Nephron progenitor cell (in vitro differentiated cells): ENCODE measurements around the gene EFNB2.

Experiments used
- DNase-seq: peaks from one replicate; pipeline ENCODE4 v3.0.0; 2021
- H3K27ac Mint-ChIP-seq: 2 replicates; pipeline ENCODE4 v1.8.0; 2021; ENCODE audit warnings: mild to moderate bottlenecking, moderate library complexity, mixed read lengths
- H3K27me3 Mint-ChIP-seq: 2 replicates; pipeline ENCODE4 v1.8.0; 2021; ENCODE audit warnings: mild to moderate bottlenecking, low read depth, mixed read lengths; ENCODE audit not compliant: poor library complexity
- H3K36me3 Mint-ChIP-seq: 2 replicates; pipeline ENCODE4 v1.8.0; 2021; ENCODE audit warnings: low read depth, mixed read lengths
- H3K4me1 Mint-ChIP-seq: 2 replicates; pipeline ENCODE4 v1.8.0; 2021; ENCODE audit warnings: mixed read lengths
- H3K4me3 Mint-ChIP-seq: 2 replicates; pipeline ENCODE4 v1.8.0; 2021; ENCODE audit warnings: mild to moderate bottlenecking, moderate library complexity, mixed read lengths
- H3K9me3 Mint-ChIP-seq: 2 replicates; pipeline ENCODE4 v1.8.0; 2021; ENCODE audit warnings: mild to moderate bottlenecking, moderate library complexity, mixed read lengths
- CTCF ChIP-seq: fragments of 200-600 bp; sonication (generic); IDR thresholded peaks from 2 replicates; pipeline ENCODE4 v1.5.0; 2021; ENCODE audit warnings: antibody characterized with exemption

Gene EFNB2

GRCh38 chr13:106530171-106530851 is 5.2 kb downstream of the EFNB2 start:
- Mint-ChIP-seq H3K27ac (peak overlapping the region; percentile 89), H3K4me3 (peak overlapping the region; percentile 98), H3K27me3 (peaks cover 7% of the 10 kb centered on the region), H3K4me1 (peaks cover 80% of the 10 kb centered on the region), H3K9me3 (no peaks in the 10 kb centered on the region), H3K36me3 (peaks cover 10% of the 10 kb centered on the region)
- DNase-seq = no peak
- TF ChIP-seq CTCF = no peak

- Mint-ChIP-seq H3K9me3 (no peaks in the 10 kb centered on the region), H3K4me1 (peaks cover 84% of the 10 kb centered on the region), H3K36me3 (peaks cover 10% of the 10 kb centered on the region), H3K4me3 (peak overlapping the region; percentile 98), H3K27ac (peak overlapping the region; percentile 89), H3K27me3 (peaks cover 7% of the 10 kb centered on the region)
- no peak for TF ChIP-seq CTCF
- DNase-seq = no peak
These were observed 5.9 kb downstream of the EFNB2 start for GRCh38 chr13:106529415-106530170.

- H3K27ac Mint-ChIP-seq = peak overlapping the region; percentile 89
- no peak for DNase-seq
- H3K27me3 Mint-ChIP-seq = peaks cover 7% of the 10 kb centered on the region
- H3K4me3 Mint-ChIP-seq = peak overlapping the region; percentile 98
- TF ChIP-seq CTCF = no peak
- H3K36me3 Mint-ChIP-seq = peaks cover 10% of the 10 kb centered on the region
- peaks cover 91% of the 10 kb centered on the region for H3K4me1 Mint-ChIP-seq
- H3K9me3 Mint-ChIP-seq = no peaks in the 10 kb centered on the region
These were observed 6.6 kb downstream of the EFNB2 start for GRCh38 chr13:106528718-106529414.

GRCh38 chr13:106527826-106528225 is 7.6 kb downstream of the EFNB2 start:
- peak overlapping the region; percentile 89 for H3K27ac Mint-ChIP-seq
- peak overlapping the region; percentile 98 for H3K4me3 Mint-ChIP-seq
- peaks cover 7% of the 10 kb centered on the region for H3K27me3 Mint-ChIP-seq

GRCh38 chr13:106527445-106527801 is 8.0 kb downstream of the EFNB2 start:
- no peak for TF ChIP-seq CTCF
- H3K4me3 Mint-ChIP-seq = peak overlapping the region; percentile 98
- peak overlapping the region; percentile 89 for H3K27ac Mint-ChIP-seq
- DNase-seq = no peak
- H3K9me3 Mint-ChIP-seq = no peaks in the 10 kb centered on the region
- peaks cover 96% of the 10 kb centered on the region for H3K4me1 Mint-ChIP-seq
- peaks cover 7% of the 10 kb centered on the region for H3K27me3 Mint-ChIP-seq
- H3K36me3 Mint-ChIP-seq = peaks cover 10% of the 10 kb centered on the region

More at GRCh38 chr13:106527826-106528225, 7.6 kb downstream of the EFNB2 start:
- no peak for DNase-seq
- H3K36me3 Mint-ChIP-seq = peaks cover 10% of the 10 kb centered on the region
- no peak for TF ChIP-seq CTCF
- H3K4me1 Mint-ChIP-seq = peaks cover 96% of the 10 kb centered on the region
- H3K9me3 Mint-ChIP-seq = no peaks in the 10 kb centered on the region
